NCI-H146 treated with DMSO at 0.1 percent for 48 hours (cell line): ENCODE results near the gene NOA1.
A peak's percentile ranks its signal among the peaks of the same experiment; 100 is the strongest.
"Not testable (repeated sequence)": the region's sequence is repeated elsewhere in the genome, so short reads cannot be mapped to it uniquely, and the experiment has no call there.

Experiments used
- DNase-seq: peaks from one replicate; lab custom pipeline; 2025; ENCODE audit not compliant: unreplicated experiment; lab: John Stamatoyannopoulos, UW

The NOA1 gene

GRCh38 chr4:56959100-56959499 lies 18.3 kb downstream of the NOA1 start:
- no peak for DNase-seq

- peak; percentile 9 for DNase-seq
These were observed 19.3 kb downstream of the NOA1 start for GRCh38 chr4:56958111-56958517.

- DNase-seq = no peak
These were observed 23.5 kb downstream of the NOA1 start for GRCh38 chr4:56953680-56954520.

GRCh38 chr4:56941403-56941802 lies 36.0 kb downstream of the NOA1 start:
- no peak for DNase-seq

DNA sequence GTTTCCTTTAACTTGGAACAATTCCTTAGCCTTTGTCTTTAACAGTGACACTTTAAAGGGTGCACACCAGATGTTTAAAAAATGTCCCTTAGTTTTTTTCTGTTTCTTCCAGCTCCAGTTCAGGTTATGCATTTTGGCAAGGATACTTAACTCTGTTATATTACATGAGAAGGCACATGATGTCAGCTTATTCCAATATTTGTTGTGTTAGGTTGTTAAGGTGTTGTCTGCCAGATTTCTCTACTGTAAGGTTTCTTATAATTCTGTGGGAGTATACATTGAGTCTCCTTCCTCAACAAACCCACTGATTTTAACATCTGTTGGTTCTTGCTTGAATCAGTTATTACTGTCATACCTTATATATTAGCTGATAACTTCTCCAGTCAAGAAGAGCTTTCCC lies 36.4 kb downstream of the NOA1 start:
- DNase-seq = no peak

DNA sequence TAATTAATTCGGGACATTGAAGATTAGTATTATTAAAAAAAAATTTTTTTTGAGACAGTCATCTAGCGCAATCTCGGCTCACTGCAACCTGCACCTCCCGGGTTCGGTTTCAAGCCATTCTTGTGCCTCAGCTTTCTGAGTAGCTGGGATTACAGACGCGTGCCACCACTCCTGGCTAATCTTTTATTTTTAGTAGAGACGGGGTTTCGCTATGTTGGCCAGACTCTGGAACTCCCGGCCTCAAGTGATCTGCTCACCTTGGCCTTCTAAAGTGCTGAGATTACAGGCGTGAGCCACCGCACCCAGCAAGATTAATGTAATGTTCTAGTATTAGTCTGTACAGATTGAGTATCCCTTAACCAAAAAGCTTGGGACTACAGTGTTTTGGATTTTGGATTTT lies 37.0 kb downstream of the NOA1 start:
- DNase-seq = no peak

DNA sequence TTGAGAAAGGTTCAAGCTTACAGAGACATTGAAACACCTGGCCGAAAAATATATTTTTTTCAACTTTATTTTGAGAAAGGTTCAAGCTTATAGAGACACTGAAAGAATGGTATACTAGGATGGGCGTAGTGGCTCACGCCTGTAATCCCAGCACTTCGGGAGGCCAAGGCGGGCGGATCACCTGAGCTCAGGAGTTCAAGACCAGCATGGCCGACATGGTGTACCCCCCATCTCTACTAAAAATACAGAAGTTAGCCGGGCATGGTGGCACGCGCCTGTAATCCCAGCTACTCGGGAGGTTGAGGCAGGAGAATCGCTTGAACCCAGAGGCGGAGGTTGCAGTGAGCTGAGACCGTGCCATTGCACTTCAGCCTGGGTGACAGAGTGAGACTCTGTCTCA lies 37.6 kb downstream of the NOA1 start:
- not testable (repeated sequence) for DNase-seq

- no peak for DNase-seq
These were observed 40.1 kb downstream of the NOA1 start for GRCh38 chr4:56937262-56937661.

GRCh38 chr4:56931924-56932323 lies 45.5 kb downstream of the NOA1 start:
- DNase-seq = no peak

GRCh38 chr4:56930638-56931037 lies 46.8 kb downstream of the NOA1 start:
- no peak for DNase-seq

DNA sequence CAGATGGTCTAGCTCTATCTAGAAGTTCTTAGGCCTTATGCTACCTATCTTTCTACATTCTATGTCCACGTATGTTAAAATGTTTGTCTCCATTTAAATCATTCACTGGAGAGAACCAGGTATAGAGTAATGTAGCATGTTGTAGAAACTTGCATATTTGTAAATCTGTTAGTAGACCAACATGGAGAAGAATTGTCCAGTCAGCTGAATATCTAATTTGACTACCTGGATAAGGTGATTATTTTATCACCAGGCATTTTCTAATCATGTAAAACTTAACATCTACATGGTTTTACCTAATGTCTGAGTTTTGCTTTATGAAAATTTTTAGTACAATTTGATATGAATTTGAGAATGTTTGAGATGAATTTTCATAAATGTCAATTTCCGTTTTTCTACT lies 50.2 kb downstream of the NOA1 start:
- no peak for DNase-seq

- not testable (repeated sequence) for DNase-seq
These were observed 62.4 kb downstream of the NOA1 start for GRCh38 chr4:56914977-56915376.

GRCh38 chr4:56914336-56914735 lies 63.1 kb downstream of the NOA1 start:
- DNase-seq = no peak
